ENCODE measurements around the gene IREB2.

- TF ChIP-seq CTCF (conservative IDR thresholded peaks at IDR 0.05; ENCODE audit: low read depth, low read length) (no peak), EZH2 (IDR thresholded peaks at IDR 0.05; ENCODE audit: borderline replicate concordance, low read depth, low read length, poor library complexity, severe bottlenecking) (no peak)
These were observed at the start of gene IREB2 for GRCh38 chr15:78437762-78438618.
